Suppressor macrophage treated with lipopolysaccharide for 4 hours (primary cell): Measurements from ENCODE around the gene ATP2A3.
"Not testable (repeated sequence)": the region's sequence is repeated elsewhere in the genome, so short reads cannot be mapped to it uniquely, and the experiment has no call there.

Experiments used
- DNase-seq: peaks from one replicate; pipeline ENCODE4 v3.0.0-alpha.2; 2020

The ATP2A3 gene

DNA sequence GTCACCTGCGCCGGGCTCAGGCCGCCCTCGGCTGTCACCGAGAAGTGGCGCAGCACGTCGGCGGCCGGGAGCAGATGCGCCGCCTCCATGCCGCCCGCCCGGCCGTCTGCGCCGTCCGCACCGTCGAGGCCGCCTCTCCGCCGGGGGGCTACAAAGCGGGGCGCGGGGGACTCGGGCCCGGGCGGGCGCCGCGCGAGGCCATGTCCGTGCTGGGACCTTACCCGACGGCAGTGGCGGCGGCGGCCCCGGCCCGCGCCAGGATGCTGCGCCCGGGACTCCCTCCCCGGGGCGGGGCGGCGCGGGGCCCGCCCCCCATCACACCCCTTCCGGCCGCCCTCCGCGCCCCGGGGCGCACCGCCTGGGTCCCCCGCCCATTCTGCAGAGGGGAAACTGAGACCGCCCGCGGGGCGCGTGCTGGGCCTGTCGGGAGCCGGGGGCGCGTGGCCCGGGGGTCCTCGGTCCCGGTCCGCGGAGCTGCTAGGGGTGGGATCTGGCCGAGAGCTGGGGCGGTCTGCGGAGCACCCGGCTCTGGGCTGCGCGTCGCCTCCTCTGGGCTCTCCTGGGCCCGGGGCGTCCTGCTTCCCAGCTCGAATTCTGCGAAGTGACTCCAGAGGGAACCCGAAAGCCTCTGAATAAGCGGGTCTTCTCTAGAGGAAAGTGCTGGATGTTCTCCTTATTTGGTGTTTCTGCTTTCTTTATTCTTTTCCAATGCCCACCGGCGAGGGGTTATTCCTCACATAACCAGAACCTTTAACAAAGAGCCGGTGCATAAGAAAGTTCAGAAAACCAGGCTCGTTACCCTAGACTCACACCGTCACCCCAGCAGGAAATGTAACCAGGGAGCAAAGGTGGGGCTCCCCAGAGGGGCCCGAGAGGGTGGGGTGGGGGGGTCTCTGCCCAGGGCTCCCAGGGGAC, at the start of gene ATP2A3:
ATP2A3 (minus strand) TSS at position 235 of the 915 bp plus-strand sequence; CDS start at position 89, 146 bp downstream.
- DNase-seq: peak; percentile 47

DNA sequence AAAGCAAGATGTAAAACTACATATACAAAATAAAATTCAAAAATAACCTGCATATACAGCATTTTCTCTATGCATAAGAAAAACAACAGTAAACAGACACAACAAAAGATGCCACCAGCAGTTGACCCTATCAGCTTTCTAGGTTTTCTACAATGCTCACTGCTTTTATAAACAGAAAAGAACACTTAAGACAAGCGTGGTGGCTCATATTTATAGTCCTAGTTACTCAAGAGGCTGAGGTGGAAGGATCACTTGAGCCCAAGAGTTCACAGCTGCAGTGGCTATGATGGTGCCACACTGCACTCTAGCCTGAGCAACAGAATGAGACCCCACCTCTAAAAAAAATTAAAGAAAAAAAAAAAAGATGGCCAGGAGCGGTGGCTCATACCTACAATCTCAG, 46.5 kb upstream of the ATP2A3 start:
- DNase-seq: no peak

DNA sequence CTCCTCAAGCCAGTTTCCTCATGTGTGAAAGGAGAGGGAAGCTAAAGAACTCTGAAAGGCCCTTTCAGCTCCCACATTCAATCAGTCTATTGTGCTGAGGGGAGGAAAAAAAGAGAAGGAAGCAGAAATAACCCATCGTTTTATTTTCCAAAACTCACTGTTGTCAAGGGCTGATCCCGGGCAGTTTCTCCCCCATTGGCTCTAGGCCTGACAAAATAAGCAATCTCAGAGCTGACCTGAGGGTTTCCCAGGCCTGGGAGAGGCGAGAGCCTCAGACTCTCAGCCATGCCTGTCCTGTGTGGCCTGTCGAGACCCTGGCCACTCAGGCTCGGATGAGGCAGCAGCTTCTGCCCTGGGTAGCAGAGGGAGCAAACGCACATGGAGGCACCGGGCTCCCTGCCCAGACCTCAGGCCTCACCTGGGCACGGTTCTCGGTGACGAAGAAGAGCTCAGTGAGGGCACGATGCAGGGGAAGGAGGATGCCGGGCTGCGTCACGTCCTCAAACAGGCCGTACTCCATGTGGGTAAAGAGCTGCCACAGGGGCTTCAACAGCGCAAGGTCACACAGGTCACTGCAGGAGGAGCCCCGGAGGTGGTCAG, 45.0 kb upstream of the ATP2A3 start:
- DNase-seq: no peak

DNA sequence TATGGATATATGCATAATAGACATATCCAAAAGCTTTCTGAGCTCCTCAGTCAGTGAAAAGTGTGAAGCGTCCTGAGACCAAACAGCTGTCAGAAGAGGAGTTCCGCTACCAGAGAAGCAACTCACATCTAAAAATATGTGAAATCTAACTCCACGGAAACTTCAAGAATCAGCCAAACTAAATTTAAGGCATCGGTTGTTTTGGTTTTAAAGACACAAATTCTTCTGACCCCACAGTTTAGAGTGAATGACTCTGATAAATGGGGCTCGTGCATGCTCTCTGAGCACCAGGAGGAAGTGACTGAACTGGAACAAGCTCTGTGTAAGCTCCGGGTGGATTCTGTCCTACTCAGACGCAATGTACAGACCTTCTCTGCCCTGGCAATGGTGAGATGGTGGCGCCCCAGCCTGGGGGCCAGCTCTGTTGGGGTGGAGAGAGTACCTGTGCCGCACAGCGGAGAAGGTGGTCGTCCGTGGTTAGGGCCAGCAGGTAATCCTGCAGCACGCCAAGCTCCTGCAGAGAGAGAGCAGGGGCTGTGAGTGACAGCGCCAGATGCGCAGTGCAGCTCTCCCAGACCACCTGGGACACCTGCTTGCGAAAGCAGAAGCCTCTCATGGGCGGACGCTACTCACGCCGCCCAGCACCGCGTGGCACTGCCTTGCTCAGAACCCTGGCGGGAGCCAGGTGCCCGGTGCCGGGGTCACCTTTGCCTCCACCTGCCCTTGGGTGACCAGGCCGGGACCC, 44.4 kb upstream of the ATP2A3 start:
- DNase-seq: no peak

DNA sequence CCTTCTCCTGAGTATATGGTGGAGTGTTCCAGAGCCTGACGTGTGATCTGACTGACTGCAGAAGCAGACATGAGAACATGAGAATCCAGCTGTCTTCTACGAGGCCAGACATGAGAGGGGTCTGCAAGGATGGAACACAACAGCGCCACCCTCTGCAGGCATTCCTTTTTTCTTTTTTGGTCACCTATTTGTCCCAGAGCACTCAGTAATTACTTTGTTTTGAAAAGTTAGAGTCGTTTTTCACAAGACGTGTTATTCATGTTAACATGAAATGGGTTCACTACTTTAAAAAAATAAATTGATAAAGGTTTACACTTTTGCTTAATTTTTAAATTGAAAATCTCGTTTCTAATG, 43.8 kb upstream of the ATP2A3 start:
- no peak for DNase-seq

DNA sequence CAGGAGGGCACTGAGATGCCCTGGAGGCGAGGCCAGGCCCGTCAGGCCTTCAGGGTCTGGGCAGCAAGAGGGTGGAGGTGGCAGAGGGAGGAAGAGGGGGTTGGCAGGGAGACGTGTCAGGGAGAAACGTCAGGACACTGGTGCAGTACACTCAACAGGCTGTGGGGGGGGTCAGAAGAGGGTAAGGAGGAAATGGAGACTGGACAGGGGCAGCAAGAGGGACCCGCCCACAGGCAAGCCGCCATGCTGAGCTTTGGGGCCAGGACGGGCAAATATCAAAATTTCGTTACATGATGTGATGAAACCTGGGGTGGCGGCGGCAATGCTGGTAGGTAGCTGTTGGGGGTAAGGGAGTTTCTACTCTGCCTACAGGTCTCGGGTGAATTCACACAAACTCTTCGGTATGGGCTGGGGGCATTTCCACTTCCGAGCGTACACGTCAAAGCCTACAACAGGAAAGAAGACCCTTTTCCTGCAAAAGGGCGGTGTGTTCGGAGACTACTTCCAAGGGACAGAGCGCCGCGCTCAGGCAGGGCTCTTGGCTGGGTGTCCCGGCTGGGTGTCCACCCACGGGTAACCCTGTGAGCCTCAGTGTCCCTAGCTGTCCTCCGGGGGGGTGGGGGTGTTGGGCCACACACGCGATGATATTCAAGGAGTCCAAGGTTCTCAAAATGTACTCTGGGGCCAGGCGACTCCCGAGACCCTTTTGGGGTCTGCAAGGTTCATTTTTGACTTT, 43.3 kb upstream of the ATP2A3 start:
- no peak for DNase-seq

DNA sequence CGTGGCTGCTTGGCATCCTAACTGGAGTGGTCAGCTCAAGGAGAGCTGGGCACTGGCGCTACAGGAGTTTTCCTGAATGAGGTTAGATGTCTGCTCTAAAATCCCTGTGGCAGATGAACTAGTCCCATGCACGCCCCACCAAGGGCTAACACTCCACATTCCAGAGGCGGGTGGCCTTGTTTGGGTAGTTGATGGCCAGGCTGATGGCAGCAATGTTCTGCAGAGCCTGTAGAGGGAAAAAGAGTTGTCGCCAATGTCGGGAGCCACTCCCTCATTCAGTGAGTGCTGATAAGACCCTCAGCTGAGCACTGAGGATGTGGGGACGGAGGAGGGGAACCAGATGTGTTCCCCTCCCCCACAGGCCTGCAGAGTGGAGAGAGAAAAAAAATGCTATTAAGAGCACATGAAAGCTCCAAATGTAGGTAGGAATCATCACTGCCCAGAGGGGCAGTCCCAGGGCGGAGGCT, 42.5 kb upstream of the ATP2A3 start:
- no peak for DNase-seq

DNA sequence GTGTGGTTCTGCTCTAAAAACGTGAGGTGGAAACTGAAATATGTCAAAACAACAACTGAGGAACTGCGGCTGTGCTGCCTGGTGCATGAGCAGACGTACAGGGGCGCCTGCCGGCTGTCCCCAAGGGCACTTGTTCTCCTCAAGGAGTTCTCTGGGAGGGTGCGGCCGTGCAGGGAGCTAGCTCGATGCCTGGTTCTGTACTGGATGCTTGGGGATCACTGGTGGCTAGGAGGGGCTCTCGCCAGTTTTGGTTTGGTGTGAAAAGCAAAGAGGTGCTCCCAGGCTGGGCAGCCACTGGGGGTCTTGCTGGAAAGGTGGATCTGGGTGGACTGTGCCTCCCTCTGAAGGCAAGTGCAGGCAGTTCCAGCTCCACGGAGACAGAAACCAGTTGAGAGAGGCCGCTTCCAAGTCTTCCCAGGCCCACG, 41.9 kb upstream of the ATP2A3 start:
- no peak for DNase-seq

DNA sequence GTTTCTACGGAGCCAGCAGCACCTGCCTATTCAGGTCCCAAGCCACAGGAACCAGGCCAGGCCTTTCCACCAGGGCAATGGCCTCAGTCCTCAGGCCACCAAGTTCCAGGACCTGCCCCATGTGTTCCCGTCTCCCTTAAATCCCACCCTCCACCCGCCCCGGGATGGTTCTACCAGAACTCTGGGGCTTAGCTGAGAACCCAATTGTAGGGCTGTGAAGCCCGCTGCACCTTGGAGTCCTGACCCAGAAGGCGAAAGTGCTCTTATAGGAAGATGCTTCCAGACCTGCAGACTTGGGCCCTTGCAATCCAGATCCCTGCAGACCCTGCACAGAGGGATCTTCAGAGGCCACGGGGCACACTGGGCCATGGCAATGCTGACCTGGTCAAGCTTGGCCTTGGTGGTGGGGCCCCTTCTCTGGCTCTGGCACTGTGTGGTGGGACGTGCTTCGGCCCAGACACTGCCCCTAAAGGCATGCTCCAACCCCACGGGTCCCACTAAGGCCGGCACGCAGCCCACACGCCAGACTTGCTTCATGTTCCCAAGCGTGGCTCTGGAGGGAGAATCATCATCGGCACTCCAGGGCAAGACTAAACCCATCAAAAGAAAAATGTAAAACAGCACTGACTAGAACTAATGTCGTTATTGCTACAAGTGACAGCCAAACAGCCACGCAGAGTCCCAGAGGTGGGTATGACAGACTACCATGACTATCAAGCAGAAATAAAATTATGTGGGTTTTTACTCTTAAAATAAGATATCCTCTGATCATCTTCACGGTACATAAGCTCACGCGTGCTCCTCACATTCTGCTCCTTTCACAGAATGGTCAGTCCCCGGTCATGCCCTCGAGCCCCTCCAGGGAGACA, 41.3 kb upstream of the ATP2A3 start:
- no peak for DNase-seq

DNA sequence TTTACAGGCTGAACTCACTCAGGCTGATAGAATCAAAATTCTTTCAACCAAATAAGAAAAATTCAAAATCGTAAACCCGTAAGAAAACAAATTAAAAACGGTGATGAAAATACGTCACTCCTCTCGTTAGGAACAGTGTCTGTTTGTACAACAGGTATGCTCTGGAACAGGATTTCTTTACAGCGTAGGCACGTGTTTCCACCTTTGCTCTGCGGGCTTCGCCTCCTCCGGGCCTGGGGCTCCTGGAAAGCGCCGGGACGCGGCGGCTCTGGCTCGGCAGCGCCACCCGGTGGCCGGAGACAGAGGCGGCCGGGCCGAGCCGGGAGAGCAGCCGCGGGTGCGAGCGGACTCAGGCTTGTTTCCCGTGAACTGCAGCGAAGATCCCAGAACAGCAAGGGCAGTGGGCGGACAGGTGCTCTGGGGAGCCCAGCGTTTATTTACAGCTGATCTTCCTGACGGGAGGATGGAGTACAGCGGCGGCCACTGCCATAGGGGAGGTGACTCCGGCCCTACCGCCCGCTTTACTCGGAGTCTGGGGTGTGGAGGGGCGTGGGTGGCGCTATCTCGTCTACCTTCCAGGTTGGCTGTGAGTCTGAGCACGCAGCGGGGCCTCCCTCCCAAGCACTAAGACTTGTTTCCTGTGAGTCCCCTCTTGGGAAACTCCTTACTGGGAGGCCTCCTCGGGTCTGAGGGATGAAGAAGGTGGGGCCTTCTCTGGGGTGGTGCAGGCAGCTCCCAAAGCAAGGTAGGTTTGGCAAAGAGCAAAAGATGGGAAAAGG, 40.5 kb upstream of the ATP2A3 start:
- peak; percentile 72 for DNase-seq

DNA sequence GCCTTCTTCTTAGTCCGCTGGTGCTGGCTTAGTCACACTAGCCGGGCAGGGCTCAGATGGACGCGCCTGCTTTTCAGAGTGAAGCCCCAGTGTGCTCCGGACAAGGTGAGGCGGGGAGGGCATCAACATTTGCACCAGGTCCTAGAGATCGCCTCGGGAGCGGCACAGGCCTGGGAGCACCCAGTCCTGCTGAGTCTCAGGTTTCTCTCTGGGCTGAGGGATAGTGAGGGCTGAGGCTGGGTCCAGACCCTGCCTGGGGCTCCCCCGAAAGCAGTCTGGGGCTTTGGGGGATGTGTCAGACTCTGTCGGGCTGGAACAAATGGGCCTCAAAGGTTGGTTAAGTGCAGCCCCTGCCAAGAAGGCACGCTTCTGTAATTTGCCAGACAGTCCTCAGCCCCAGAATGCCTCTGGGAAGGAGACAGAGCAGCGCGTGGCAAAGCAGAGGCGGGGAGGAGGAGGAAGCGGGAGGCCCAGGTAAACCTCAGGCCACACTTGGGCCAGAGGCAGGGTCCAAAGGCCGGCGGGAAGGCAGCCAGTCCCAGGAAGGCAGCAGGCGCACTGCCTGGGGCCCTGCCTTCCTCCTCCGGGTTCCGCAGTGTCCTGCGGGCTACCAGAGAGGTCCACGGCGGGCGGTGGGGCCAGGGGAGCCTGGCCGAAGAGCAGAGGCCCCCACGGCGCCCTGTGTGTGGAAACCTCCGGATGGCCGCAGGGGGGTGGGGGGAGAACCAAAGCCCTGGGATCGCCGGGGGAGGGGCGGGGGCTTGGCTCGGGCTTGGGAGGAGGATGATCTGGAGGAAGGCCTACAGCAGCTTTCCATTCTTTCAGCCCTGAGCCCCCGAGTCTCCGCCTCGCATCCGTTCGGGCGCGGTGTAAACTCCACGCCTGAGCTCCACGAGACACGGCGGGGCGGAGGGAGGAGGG, 39.5 kb upstream of the ATP2A3 start:
- DNase-seq: no peak

DNA sequence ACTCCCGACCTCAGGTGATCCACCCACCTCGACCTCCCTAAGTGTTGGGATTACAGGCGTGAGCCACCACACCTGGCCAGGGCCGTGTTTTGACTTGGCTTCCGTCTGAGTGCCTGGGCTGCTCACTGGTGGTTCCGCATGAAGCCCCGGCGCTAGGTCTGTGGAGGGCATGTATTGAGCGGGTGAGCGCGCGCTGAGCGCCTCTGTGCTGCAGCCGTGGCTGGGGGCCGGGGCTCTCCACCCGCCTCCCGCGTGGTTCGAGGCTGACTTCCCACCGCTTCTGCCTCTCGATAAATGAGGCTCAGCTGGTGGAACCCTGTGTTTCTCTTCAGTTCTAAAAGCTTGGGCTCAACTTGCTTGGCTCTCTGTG, 38.9 kb upstream of the ATP2A3 start:
- DNase-seq: no peak

DNA sequence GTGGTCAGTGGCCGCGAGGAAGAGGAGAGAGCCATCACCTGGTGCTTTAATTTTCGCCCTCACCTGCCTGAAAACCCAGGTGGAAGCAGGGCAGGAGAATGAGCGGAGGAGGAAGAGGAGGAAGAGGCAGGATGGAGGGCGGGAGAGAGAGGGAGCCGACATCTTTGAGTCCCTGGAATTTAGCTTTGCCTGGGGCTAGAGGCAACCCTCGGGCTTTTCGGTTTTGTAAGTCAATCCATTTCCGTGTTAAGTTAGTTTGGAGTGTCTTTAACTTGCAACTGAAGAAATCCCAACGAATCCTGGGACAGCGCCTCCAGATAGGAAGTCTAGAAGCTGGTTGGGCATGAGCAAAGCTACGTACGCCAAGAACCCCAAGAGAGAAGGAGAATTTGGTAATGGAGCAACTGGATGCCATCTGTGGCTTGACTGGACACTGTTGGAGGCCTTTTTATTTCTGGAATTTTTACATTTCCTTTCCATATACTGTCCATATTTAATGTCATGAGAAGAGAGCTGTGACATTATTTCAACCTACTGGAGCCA, 36.9 kb upstream of the ATP2A3 start:
- DNase-seq: no peak

DNA sequence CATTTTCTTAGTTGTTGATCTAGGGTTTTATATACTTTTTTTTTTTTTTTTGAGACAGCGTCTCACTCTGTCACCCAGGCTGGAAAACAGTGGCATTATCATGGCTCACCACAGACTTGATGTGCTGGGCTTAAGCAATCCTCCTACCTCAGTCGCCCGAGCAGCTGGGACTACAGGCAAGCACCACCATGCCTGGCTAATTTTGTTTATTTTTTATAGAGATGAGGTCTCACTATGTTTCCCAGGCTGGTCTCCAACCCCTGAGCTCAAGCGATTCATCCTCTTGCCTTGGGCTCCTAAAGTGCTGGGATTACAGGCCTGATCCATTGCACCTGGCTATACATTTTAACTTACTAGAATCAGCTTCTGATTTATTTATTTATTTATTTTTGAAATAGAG, 34.2 kb upstream of the ATP2A3 start:
- no peak for DNase-seq

DNA sequence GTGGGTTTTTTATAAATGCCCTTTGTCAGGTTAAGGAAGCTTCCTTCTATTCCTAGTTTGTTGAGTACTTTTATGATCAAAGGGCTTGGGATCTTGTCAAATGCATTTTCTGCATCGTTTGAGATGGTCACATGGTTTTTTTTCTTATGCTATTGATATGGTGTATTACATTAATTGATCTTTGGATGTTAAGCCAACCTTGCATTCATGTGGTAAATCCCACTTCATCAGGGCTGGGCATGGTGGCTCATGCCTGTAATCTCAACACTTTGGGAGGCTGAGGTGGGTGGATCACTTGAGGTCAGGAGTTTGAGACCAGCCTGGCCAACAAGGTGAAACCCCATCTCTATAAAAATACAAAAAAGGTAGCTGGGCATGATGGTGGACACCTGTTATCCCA, 30.8 kb upstream of the ATP2A3 start:
- no peak for DNase-seq

DNA sequence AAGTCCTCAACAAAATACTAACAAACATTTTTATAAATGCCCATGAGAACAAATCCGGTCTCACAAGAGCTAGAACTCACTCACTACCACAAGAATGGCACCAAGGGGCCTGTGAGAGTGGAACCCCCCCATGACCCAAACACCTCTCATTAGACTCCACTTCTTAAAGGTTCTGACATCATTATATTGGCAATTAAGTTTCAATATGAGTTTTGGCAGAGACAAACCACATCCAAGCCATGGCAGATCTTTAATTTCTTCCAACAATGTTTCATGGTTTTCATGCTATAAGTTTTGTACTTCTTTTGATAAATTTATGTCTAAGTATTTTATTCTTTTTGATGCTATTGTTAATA, 30.0 kb upstream of the ATP2A3 start:
- no peak for DNase-seq

DNA sequence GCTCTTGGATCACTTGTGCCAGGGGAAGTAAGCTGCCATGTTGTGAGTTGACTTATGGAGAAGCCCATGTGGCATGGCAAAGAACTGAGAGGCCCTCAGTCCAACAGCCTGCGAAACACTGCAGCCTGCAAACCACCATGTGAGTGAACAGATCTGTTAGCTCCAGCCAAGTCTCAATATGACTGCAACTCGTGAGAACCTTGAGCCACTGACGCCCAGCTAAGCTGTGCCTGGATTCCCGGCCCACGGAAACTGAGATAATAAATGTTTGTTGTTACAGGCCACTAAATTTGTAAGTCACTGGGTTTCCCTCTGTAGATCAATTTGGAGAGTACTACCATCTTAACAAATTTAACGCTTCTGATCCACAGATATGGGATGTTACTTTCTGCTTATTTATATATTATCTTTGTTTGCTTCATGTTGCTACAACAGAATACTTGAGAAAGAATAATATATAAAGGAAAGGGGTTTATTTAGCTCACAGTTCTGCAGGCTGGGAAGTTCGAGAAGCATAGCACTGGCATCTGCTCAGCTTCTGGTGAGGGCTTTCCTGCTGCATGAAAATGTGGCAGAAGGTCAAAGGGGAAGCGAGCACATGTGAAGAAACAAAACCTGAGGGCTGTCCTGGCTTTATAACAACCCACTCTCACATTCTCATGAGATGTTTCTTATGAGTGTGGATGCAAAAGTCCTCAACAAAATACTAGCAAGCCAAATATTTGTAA, 29.4 kb upstream of the ATP2A3 start:
- DNase-seq: no peak

DNA sequence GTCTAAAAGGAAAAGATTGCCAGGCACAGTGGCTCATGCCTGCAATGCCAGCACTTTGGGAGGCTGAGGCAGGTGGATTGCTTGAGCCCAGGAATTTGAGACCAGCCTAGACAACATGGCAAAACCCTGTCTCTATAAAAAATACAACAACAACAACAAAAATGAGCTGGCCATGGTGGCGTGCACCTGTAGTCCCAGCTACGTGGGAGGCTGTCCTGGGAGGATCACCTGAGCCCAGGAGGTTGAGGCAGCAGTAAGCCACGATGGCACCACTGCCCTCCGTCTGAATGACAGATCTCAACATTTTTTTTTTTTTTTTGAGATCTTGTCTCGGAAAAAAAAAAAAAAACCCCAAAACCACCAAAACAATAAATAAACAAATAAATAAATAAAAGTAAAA, 28.1 kb upstream of the ATP2A3 start:
- no peak for DNase-seq

DNA sequence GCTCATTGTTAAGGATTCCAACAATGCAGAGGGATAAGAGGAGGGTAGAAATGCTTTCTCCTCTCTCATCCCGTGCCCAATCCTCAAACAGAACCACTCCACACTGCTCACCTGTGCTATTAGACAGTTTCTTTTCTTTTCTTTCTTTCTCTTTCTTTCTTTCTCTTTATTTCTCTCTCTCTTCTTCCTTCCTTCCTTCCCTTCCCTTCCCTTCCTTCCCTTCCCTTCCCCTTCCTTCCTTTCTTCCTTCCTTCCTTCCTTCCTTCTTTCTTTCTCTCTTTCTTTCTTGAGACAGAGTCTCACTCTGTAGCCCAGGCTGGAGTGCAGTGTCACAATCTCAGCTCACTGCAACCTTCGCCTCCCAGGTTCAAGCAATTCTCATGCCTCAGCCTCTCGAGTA, 27.5 kb upstream of the ATP2A3 start:
- DNase-seq: not testable (repeated sequence)
